Mammary epithelial cell (primary cell): ENCODE data around the gene ASCL3.

Source experiments
- EZH2 ChIP-seq: IDR thresholded peaks from 2 replicates; pipeline ENCODE4 v1.6.1; 2012; ENCODE audit warnings: low read length, inconsistent platforms, borderline replicate concordance
- TF ChIP-seq, protein P1 (sequence below), 2 donors: IDR thresholded peaks in 1 of 2; conservative IDR thresholded peaks in 1 of 2; 2 replicates each; pipeline ENCODE4 v1.5.1; 2011 to 2012; ENCODE audit warnings: inconsistent platforms in 2 of 2, low read length in 2 of 2, mild to moderate bottlenecking in 2 of 2, control low read depth in 1 of 2, low read depth in 1 of 2; ENCODE audit not compliant: insufficient read depth in 1 of 2; ENCODE audit errors: extremely low read depth in 1 of 2

DNA sequence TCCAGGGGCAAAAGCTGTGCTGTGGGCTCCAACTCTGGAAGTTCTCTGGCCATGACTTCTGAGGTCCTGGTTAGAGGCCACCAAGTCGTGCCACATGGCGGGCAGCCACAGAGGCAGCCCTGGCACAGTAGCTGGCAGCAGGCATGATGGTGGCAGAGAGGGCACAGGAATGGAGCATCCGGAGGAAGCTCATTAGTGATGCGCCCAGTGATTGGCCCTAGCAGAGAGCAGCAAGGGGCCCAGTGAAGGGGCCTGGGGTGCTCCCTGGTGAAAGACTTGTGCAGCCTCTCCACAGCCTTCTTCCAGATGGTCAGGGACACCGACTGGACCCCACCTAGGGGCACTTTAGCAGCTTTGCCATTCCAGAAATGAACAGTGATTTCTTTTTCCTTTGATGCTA lies 17.1 kb downstream of the ASCL3 start:
- TF ChIP-seq, protein P1, sequence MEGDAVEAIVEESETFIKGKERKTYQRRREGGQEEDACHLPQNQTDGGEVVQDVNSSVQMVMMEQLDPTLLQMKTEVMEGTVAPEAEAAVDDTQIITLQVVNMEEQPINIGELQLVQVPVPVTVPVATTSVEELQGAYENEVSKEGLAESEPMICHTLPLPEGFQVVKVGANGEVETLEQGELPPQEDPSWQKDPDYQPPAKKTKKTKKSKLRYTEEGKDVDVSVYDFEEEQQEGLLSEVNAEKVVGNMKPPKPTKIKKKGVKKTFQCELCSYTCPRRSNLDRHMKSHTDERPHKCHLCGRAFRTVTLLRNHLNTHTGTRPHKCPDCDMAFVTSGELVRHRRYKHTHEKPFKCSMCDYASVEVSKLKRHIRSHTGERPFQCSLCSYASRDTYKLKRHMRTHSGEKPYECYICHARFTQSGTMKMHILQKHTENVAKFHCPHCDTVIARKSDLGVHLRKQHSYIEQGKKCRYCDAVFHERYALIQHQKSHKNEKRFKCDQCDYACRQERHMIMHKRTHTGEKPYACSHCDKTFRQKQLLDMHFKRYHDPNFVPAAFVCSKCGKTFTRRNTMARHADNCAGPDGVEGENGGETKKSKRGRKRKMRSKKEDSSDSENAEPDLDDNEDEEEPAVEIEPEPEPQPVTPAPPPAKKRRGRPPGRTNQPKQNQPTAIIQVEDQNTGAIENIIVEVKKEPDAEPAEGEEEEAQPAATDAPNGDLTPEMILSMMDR (conservative IDR thresholded peaks at IDR 0.05 in 1 of 2, IDR thresholded peaks at IDR 0.05 in 1 of 2; ENCODE audit: extremely low read depth in 1 of 2, insufficient read depth in 1 of 2, low read depth in 1 of 2, low read length in 2 of 2), result no peak
- TF ChIP-seq EZH2, result no peak
